Fibroblast of skin of left quadriceps (primary cell): ENCODE measurements around the gene PHTF2.
"Not testable (repeated sequence)": the region's sequence is repeated elsewhere in the genome, so short reads cannot be mapped to it uniquely, and the experiment has no call there.

Experiments
- DNase-seq, 2 experiments: peaks; one replicate each; pipeline ENCODE4 v3.0.0-alpha.2; 2013; ENCODE audit warnings: low read depth in 2 of 2

Gene PHTF2

GRCh38 chr7:77985232-77985973, 186.8 kb downstream of the PHTF2 start:
- no peak for DNase-seq

GRCh38 chr7:77985974-77986339, 187.4 kb downstream of the PHTF2 start:
- no peak for DNase-seq

DNA sequence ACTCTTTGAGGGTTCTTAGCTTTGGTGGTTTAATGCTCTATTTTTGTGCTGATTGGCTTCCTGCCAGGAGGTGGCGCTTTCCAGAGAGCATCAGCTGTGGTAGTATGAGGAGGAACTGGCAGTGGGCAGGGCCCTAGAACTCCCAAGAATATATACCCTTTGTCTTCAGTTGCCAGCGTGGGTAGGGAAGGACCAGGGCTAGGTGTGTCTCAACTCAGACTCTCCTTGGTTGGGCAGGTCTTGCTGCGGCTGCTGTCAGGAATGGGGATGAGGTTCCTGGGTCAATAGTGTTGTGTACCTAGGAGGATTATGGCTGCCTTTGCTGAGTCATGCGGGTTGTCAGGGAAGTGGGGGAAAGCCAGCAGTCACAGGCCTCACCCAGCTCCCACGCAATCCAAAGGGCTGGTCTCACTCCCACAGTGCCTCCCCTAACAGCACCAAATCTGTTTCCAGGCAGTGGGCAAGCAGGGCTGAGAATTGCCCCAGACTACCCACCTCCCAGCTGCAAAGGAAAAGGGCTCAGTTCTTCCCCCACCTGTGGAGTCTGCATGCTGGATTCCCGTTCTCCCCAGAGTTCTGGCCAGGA, 191.5 kb downstream of the PHTF2 start:
- DNase-seq = no peak

- DNase-seq = no peak
Measured at GRCh38 chr7:77991656-77992055, 193.1 kb downstream of the PHTF2 start.

DNA sequence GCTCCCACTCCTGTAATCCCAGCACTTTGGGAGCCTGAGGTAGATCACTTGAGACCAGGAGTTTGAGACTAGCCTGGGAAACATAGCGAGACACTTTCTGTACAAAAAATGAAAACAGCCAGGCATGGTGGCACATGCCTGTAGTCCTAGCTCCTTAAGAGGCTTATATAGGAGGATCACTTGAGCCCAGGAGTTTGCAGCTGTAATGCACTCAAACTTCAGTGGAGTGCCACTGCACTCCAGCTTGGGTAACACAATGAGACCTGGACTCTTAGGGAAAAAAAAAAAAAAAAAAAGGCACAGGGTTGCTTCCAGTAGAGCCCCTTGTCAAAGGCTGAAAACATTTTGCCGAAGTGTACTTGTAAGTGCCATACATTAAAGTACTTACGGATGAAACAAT, 195.3 kb downstream of the PHTF2 start:
- DNase-seq = no peak

DNA sequence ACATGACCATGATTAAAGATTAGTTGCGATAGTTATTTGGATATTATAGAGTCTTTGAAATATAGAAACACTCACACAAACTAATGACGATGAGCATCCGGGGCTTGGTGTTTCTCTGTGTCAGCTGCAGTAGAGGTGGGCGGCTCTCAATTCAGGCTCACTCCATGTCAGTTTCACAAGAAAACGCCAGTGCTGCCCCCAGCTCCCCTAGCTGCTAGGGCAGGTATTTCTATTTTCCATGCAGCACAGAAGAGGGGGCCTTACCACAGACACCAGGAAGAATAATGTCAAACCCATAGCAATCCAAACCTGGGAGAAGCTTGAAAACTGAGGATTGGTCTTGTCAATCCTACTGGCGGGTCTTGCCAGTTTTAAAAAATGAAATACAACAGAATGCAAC, 197.1 kb downstream of the PHTF2 start:
- no peak for DNase-seq

- DNase-seq = not testable (repeated sequence)
Measured at GRCh38 chr7:77999168-77999567, 200.6 kb downstream of the PHTF2 start.

DNA sequence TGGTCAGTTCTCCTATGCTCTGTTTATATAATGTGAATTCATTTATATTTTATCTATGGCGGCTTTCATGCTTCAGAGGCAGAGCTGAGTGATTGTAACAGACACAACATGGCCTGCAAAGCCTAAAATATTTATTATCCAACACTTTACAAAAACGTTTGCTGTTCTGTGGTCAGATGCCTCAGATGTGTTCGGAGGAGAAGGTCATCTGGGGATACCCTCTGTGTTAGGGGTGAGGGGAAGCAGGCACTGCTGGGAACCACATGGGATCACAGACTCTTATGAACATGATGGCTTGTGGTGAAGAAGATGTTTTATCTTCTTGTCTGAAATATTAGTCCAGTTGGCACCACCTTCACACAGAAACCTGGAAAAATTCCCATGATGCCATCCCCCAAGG, 203.4 kb downstream of the PHTF2 start:
- DNase-seq = no peak

GRCh38 chr7:78002715-78003114, 204.1 kb downstream of the PHTF2 start:
- DNase-seq = no peak

- no peak for DNase-seq
Measured at GRCh38 chr7:78006063-78006755, 207.6 kb downstream of the PHTF2 start.
